GM21529 (cell line): ENCODE results near the gene TFPI2.
"Not testable (repeated sequence)": the region's sequence is repeated elsewhere in the genome, so short reads cannot be mapped to it uniquely, and the experiment has no call there.

ENCODE experiments used
- ATAC-seq: cut with Tn5 transposase; IDR thresholded peaks from one replicate; pipeline ENCODE4 v1.9.1; 2021; ENCODE audit not compliant: unreplicated experiment

The TFPI2 gene

GRCh38 chr7:93890464-93891068 lies at the start of gene TFPI2:
Gene TFPI2 (minus strand): TSS chr7:93890753. CDS start chr7:93890678, 75 bp downstream.
- ATAC-seq, result peak; percentile 43

GRCh38 chr7:93938293-93938692 lies 47.7 kb upstream of the TFPI2 start:
- no peak for ATAC-seq

GRCh38 chr7:93937818-93938217 lies 47.3 kb upstream of the TFPI2 start:
- no peak for ATAC-seq

GRCh38 chr7:93935102-93935501 lies 44.5 kb upstream of the TFPI2 start:
- ATAC-seq, result no peak

GRCh38 chr7:93933156-93933555 lies 42.6 kb upstream of the TFPI2 start:
- no peak for ATAC-seq

GRCh38 chr7:93931655-93932054 lies 41.1 kb upstream of the TFPI2 start:
- ATAC-seq, result no peak

GRCh38 chr7:93927585-93927984 lies 37.0 kb upstream of the TFPI2 start:
- no peak for ATAC-seq

- ATAC-seq, result no peak
Observed at GRCh38 chr7:93926800-93927199, 36.2 kb upstream of the TFPI2 start.

GRCh38 chr7:93923942-93924341 lies 33.4 kb upstream of the TFPI2 start:
- no peak for ATAC-seq

- ATAC-seq, result no peak
Observed at GRCh38 chr7:93923296-93923695, 32.7 kb upstream of the TFPI2 start.

GRCh38 chr7:93921607-93922566 lies 31.3 kb upstream of the TFPI2 start, which contains the start of gene GNG11:
Gene GNG11 (plus strand): TSS chr7:93921735. CDS start chr7:93922138, 403 bp downstream.
- peak; percentile 97 for ATAC-seq

GRCh38 chr7:93921186-93921585 lies 30.6 kb upstream of the TFPI2 start:
- ATAC-seq, result no peak

GRCh38 chr7:93920496-93921182 lies 30.1 kb upstream of the TFPI2 start:
- no peak for ATAC-seq

GRCh38 chr7:93916315-93916714 lies 25.8 kb upstream of the TFPI2 start:
- not testable (repeated sequence) for ATAC-seq

GRCh38 chr7:93915888-93916287 lies 25.3 kb upstream of the TFPI2 start:
- peak; percentile 59 for ATAC-seq

GRCh38 chr7:93915206-93915842 lies 24.8 kb upstream of the TFPI2 start:
- ATAC-seq, result not testable (repeated sequence)

GRCh38 chr7:93914581-93915066 lies 24.1 kb upstream of the TFPI2 start:
- ATAC-seq, result no peak

GRCh38 chr7:93913197-93913596 lies 22.6 kb upstream of the TFPI2 start:
- ATAC-seq, result no peak

GRCh38 chr7:93911661-93912060 lies 21.1 kb upstream of the TFPI2 start:
- not testable (repeated sequence) for ATAC-seq

GRCh38 chr7:93911242-93911641 lies 20.7 kb upstream of the TFPI2 start:
- ATAC-seq, result not testable (repeated sequence)
